Measurements from ENCODE around the gene CTF1. TPM values are rescaled to one million over a fixed set of nuclear protein-coding genes. Genes with fewer than 3 reads are reported as not detected.

Gene CTF1, protein sequence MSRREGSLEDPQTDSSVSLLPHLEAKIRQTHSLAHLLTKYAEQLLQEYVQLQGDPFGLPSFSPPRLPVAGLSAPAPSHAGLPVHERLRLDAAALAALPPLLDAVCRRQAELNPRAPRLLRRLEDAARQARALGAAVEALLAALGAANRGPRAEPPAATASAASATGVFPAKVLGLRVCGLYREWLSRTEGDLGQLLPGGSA
- 1 to 10 TPM; 2.6 to 7.5 (median 5.6) TPM for total RNA-seq

GRCh38 chr16:30896261-30896888 lies at the start of gene CTF1:
TSS of gene CTF1 (plus strand) at chr16:30896614. CDS start at chr16:30896644, 30 bp downstream.
- Histone ChIP-seq H3K4me3 (replicated peaks in 1 of 3) (peak within 1 kb of the TSS; percentile 30 to 69 (median 49)), H3K36me3 (no peaks in the 10 kb centered on the region), H3K4me1 (peaks cover 18 to 35% of the 10 kb centered on the region in 2 donors), H3K9me3 (no peaks in the 10 kb centered on the region), H3K27ac (peak within 1 kb of the TSS; percentile 93 to 99 (median 97)), H3K27me3 (no peaks in the 10 kb centered on the region)
- DNase-seq = peak; percentile 73 to 84
- TF ChIP-seq POLR2A (IDR thresholded peaks at IDR 0.05) = peak in 1 of 2 donors; percentile 57
- no peak for TF ChIP-seq CTCF (IDR thresholded peaks at IDR 0.05)
- intact Hi-C loops (cut with DNase I) = no loop called here
- WGBS, 2 donors = 1 to 13% methylated on average over 25 to 29 of the region's 31 CpGs

- intact Hi-C loops (cut with DNase I) = no loop called here
- Histone ChIP-seq H3K4me3 (replicated peaks in 1 of 3) (no peak overlapping the region), H3K4me1 (peaks cover 4 to 6% of the 10 kb centered on the region in 2 donors), H3K27ac (no peak overlapping the region), H3K9me3 (no peaks in the 10 kb centered on the region), H3K27me3 (no peaks in the 10 kb centered on the region), H3K36me3 (no peaks in the 10 kb centered on the region)
- WGBS, 2 donors = 83 to 84% methylated on average over 4 of the region's 4 CpGs
- TF ChIP-seq CTCF (IDR thresholded peaks at IDR 0.05) (no peak), POLR2A (IDR thresholded peaks at IDR 0.05) (no peak)
- DNase-seq = peak; percentile 32 to 45
Measured at GRCh38 chr16:30846649-30847402, 49.6 kb upstream of the CTF1 start.

GRCh38 chr16:30850246-30850645 lies 46.2 kb upstream of the CTF1 start:
- intact Hi-C loops (cut with DNase I) = no loop called here
- Histone ChIP-seq H3K4me3 (replicated peaks in 1 of 3) (no peak overlapping the region), H3K27ac (no peak overlapping the region), H3K4me1 (peaks cover under 1 to 2% of the 10 kb centered on the region in 2 donors), H3K9me3 (no peaks in the 10 kb centered on the region), H3K36me3 (no peaks in the 10 kb centered on the region), H3K27me3 (no peaks in the 10 kb centered on the region)
- DNase-seq = no peak
- WGBS, 2 donors = 65 to 76% methylated on average over 1 of the region's 1 CpG
- TF ChIP-seq POLR2A (IDR thresholded peaks at IDR 0.05) = no peak
- no peak for TF ChIP-seq CTCF (IDR thresholded peaks at IDR 0.05)

GRCh38 chr16:30853758-30854157 lies 42.7 kb upstream of the CTF1 start:
- DNase-seq = no peak
- no peak for TF ChIP-seq POLR2A (IDR thresholded peaks at IDR 0.05)
- no peak for TF ChIP-seq CTCF (IDR thresholded peaks at IDR 0.05)
- Histone ChIP-seq H3K27ac (no peak overlapping the region), H3K4me1 (no peaks in the 10 kb centered on the region), H3K27me3 (no peaks in the 10 kb centered on the region), H3K4me3 (replicated peaks in 1 of 3) (no peak overlapping the region), H3K36me3 (no peaks in the 10 kb centered on the region), H3K9me3 (no peaks in the 10 kb centered on the region)
- intact Hi-C loops (cut with DNase I) = no loop called here
- WGBS, 2 donors = 95 to 98% methylated on average over 2 of the region's 2 CpGs

DNA sequence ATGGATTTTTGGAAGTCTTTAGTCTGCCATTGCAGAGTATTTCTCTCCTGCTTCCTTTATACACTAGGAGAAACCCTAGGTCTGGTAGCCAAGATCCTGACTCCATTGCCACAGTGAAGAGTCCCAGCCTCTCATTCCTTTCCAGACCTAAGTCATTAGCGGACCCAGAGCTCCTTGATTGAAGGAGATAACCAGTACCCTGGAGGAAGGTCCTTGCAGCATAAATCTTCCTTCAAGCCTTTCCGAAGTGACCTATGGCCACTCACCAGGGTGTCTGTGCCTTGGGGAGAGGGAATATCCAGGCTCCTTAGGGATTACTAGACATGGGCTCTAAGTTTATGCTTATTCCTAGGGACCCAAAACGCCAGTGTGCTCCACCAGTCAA lies 38.3 kb upstream of the CTF1 start:
- TF ChIP-seq CTCF (IDR thresholded peaks at IDR 0.05) = no peak
- no peak for TF ChIP-seq POLR2A (IDR thresholded peaks at IDR 0.05)
- H3K27ac ChIP-seq = no peak overlapping the region
- intact Hi-C loops (cut with DNase I) = no loop called here
- no peaks in the 10 kb centered on the region for H3K27me3 ChIP-seq
- H3K4me3 ChIP-seq (replicated peaks in 1 of 3) = no peak overlapping the region
- H3K4me1 ChIP-seq = no peaks in the 10 kb centered on the region
- 94 to 95% methylated on average over 3 of the region's 3 CpGs for WGBS, 2 donors
- no peaks in the 10 kb centered on the region for H3K36me3 ChIP-seq
- no peaks in the 10 kb centered on the region for H3K9me3 ChIP-seq
- DNase-seq = no peak
